Measurements from ENCODE around the gene BMPR1B. TPM values are rescaled to one million over a fixed set of nuclear protein-coding genes. Genes with fewer than 3 reads are reported as not detected.

BMPR1B gene
- total and polyA plus RNA-seq, 2 donors (not counting 1 experiment from before 2014, with no cell fraction given), result not detected

DNA sequence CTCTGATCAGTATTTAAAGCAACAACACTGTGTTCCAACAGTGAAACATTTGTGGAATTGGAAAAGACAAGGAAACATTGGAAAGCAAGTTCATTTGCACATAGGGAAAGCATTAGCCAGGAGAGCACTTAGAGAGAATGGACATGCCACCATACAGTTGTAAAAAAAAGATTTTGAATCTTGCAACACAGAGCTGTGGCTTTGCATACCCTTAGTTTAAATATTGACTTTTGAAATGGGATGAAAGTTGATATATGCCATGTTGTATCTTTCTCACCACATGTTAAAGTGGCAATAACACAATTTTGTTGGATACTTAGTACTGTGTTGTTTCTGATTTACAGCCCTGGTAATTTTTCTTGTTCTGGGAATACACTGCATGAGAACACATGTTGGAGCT, 208.1 kb downstream of the BMPR1B start:
- H3K79me2 ChIP-seq (ENCODE audit: control insufficient read depth, insufficient read depth, low read length), result no peaks in the 10 kb centered on the region
- H3K36me3 ChIP-seq (replicated peaks in 1 of 2; ENCODE audit: control extremely low read depth in 1 of 2, control insufficient read depth in 1 of 2, extremely low read depth in 1 of 2, insufficient read depth in 2 of 2, low read length in 1 of 2), result no peaks in the 10 kb centered on the region
- intact Hi-C loops (cut with micrococcal nuclease), result no loop called here
- peaks cover 3% of the 10 kb centered on the region for H3K9me3 Mint-ChIP-seq (ENCODE audit: insufficient read depth)
- no peak for DNase-seq
- no peak overlapping the region for H3K27ac Mint-ChIP-seq
- no peak for ATAC-seq (ENCODE audit: low read depth)
- H3K9me3 ChIP-seq (ENCODE audit: control extremely low read depth in 1 of 3, control insufficient read depth in 2 of 3, insufficient read depth in 1 of 3, low read length in 2 of 3), result peaks cover 0 to 3% (median 0%) of the 10 kb centered on the region in 3 donors
- no peaks in the 10 kb centered on the region for H4K20me1 ChIP-seq (ENCODE audit: control insufficient read depth, insufficient read depth, low read length, poor library complexity, severe bottlenecking)
- no peak overlapping the region for H3K9ac ChIP-seq (ENCODE audit: low read length)
- no peak overlapping the region for H3K4me3 Mint-ChIP-seq
- TF ChIP-seq EZH2 (IDR thresholded peaks at IDR 0.05; ENCODE audit: borderline replicate concordance, insufficient read depth, low read depth, low read length, poor library complexity, severe bottlenecking), result no peak
- TF ChIP-seq, protein P1, sequence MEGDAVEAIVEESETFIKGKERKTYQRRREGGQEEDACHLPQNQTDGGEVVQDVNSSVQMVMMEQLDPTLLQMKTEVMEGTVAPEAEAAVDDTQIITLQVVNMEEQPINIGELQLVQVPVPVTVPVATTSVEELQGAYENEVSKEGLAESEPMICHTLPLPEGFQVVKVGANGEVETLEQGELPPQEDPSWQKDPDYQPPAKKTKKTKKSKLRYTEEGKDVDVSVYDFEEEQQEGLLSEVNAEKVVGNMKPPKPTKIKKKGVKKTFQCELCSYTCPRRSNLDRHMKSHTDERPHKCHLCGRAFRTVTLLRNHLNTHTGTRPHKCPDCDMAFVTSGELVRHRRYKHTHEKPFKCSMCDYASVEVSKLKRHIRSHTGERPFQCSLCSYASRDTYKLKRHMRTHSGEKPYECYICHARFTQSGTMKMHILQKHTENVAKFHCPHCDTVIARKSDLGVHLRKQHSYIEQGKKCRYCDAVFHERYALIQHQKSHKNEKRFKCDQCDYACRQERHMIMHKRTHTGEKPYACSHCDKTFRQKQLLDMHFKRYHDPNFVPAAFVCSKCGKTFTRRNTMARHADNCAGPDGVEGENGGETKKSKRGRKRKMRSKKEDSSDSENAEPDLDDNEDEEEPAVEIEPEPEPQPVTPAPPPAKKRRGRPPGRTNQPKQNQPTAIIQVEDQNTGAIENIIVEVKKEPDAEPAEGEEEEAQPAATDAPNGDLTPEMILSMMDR (IDR thresholded peaks at IDR 0.05), result no peak
- H3K27ac ChIP-seq (ENCODE audit: low read length in 2 of 2), result no peak overlapping the region
- H3K27me3 Mint-ChIP-seq, result no peaks in the 10 kb centered on the region
- no peaks in the 10 kb centered on the region for H3K4me1 Mint-ChIP-seq
- no peaks in the 10 kb centered on the region for H3K4me1 ChIP-seq (ENCODE audit: control insufficient read depth in 2 of 2, insufficient read depth in 2 of 2, low read length in 2 of 2)
- no peak overlapping the region for H3K4me2 ChIP-seq (replicated peaks; ENCODE audit: low read depth, low read length, poor library complexity, severe bottlenecking)
- no peaks in the 10 kb centered on the region for H3K27me3 ChIP-seq (replicated peaks in 1 of 4; ENCODE audit: control extremely low read depth in 1 of 4, control insufficient read depth in 3 of 4, insufficient read depth in 4 of 4, low read length in 3 of 4)
- no peak overlapping the region for H2AFZ ChIP-seq (ENCODE audit: insufficient read depth, low read depth, low read length, poor library complexity, severe bottlenecking)
- ChIA-PET POLR2A (no interaction called here), CTCF (no interaction called here)
- no peak overlapping the region for H3K4me3 ChIP-seq (ENCODE audit: control extremely low read depth in 1 of 5, extremely low read depth in 1 of 5, insufficient read depth in 1 of 5, low read depth in 2 of 5, low read length in 4 of 5)

DNA sequence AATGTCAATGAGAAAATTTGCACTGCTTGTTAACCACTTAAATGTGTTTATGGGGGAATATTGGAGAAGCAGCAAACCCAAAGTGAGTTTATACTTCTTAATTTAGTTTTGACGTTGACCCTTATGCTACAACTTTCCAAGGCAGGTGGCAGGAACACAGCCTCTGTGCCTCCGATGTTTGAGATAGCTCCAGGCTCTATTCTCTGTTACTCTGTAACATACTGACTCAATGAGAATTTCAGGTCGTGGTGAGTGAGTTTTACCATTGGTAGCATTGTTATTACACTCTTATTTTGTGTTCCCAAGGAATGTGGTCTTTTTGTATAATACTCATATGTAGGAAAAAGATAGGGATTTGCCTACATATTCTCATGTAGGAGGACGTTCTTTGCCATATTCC, 210.7 kb downstream of the BMPR1B start:
- H2AFZ ChIP-seq (ENCODE audit: insufficient read depth, low read depth, low read length, poor library complexity, severe bottlenecking), result no peak overlapping the region
- H3K79me2 ChIP-seq (ENCODE audit: control insufficient read depth, insufficient read depth, low read length), result no peaks in the 10 kb centered on the region
- ChIA-PET POLR2A (no interaction called here), CTCF (no interaction called here)
- peaks cover 0 to 2% (median 0%) of the 10 kb centered on the region in 3 donors for H3K9me3 ChIP-seq (ENCODE audit: control extremely low read depth in 1 of 3, control insufficient read depth in 2 of 3, insufficient read depth in 1 of 3, low read length in 2 of 3)
- intact Hi-C loops (cut with micrococcal nuclease), result no loop called here
- no peak overlapping the region for H3K4me3 Mint-ChIP-seq
- H3K27ac Mint-ChIP-seq, result no peak overlapping the region
- H3K9me3 Mint-ChIP-seq (ENCODE audit: insufficient read depth), result no peaks in the 10 kb centered on the region
- no CpG with 5 or more reads among the region's 4 CpGs for WGBS (ENCODE audit: insufficient coverage)
- no peak for ATAC-seq (ENCODE audit: low read depth)
- H3K27me3 Mint-ChIP-seq, result no peaks in the 10 kb centered on the region
- no peaks in the 10 kb centered on the region for H3K36me3 ChIP-seq (replicated peaks in 1 of 2; ENCODE audit: control extremely low read depth in 1 of 2, control insufficient read depth in 1 of 2, extremely low read depth in 1 of 2, insufficient read depth in 2 of 2, low read length in 1 of 2)
- H3K4me2 ChIP-seq (replicated peaks; ENCODE audit: low read depth, low read length, poor library complexity, severe bottlenecking), result no peak overlapping the region
- no peaks in the 10 kb centered on the region for H3K27me3 ChIP-seq (replicated peaks in 1 of 4; ENCODE audit: control extremely low read depth in 1 of 4, control insufficient read depth in 3 of 4, insufficient read depth in 4 of 4, low read length in 3 of 4)
- H3K27ac ChIP-seq (ENCODE audit: low read length in 2 of 2), result no peak overlapping the region
- H3K4me1 Mint-ChIP-seq, result no peaks in the 10 kb centered on the region
- no peak overlapping the region for H3K9ac ChIP-seq (ENCODE audit: low read length)
- no peak overlapping the region for H3K4me3 ChIP-seq (ENCODE audit: control extremely low read depth in 1 of 5, extremely low read depth in 1 of 5, insufficient read depth in 1 of 5, low read depth in 2 of 5, low read length in 4 of 5)
- no peaks in the 10 kb centered on the region for H4K20me1 ChIP-seq (ENCODE audit: control insufficient read depth, insufficient read depth, low read length, poor library complexity, severe bottlenecking)
- no peaks in the 10 kb centered on the region for H3K4me1 ChIP-seq (ENCODE audit: control insufficient read depth in 2 of 2, insufficient read depth in 2 of 2, low read length in 2 of 2)
- DNase-seq, result no peak
- TF ChIP-seq, protein P1 (IDR thresholded peaks at IDR 0.05), result no peak
- no peak for TF ChIP-seq EZH2 (IDR thresholded peaks at IDR 0.05; ENCODE audit: borderline replicate concordance, insufficient read depth, low read depth, low read length, poor library complexity, severe bottlenecking)
